Measurements from ENCODE around the gene RNF130.

- TF ChIP-seq PATZ1 (tag by site-specific recombination; IDR thresholded peaks at IDR 0.05) (no peak), REST (tag by site-specific recombination; IDR thresholded peaks at IDR 0.05) (no peak), ZNF138 (tag by site-specific recombination; IDR thresholded peaks at IDR 0.05; ENCODE audit: borderline replicate concordance) (no peak)
These were observed 25.6 kb downstream of the RNF130 start for GRCh38 chr5:180045889-180046499.

Data from HEK293 (cell line).